Posterior vena cava (tissue), 2 donors: Measurements from ENCODE around the gene ACO2. TPM values are rescaled to one million over a fixed set of nuclear protein-coding genes. Genes with fewer than 3 reads are reported as not detected.
"Not testable (repeated sequence)": the region's sequence is repeated elsewhere in the genome, so short reads cannot be mapped to it uniquely, and the experiment has no call there.

ENCODE experiments used
- DNase-seq: peaks from one replicate; pipeline ENCODE4 v3.0.0-alpha.2; 2020; ENCODE audit warnings: low spot score
- intact Hi-C, 2 donors: fragments of 100-400 bp; cut with DNase I; formaldehyde crosslinking; loops; one replicate each; pipeline versions ENCODE4 v1.14.1 to v1.14.2; 2022 to 2023
- total RNA-seq, 2 donors: library from RNA; stranded (reverse); fragmentation: NEBNext Ultra II Directional; extraction: Animal tissue kit (Norgen Biotek cat#: 25700); gene quantifications; one replicate each; pipeline ENCODE4 v1.2.1, GENCODE V29; 2021
- donor health status: DM: yes; HTN: yes; CAD: no.
- donor health status: DM: yes; HTN: yes; CAD: no.

The ACO2 gene
- total RNA-seq, 2 donors from 2014 or later: 61.4 to 63.8 TPM

GRCh38 chr22:41550952-41551491, 82.1 kb downstream of the ACO2 start:
- no peak for DNase-seq
- intact Hi-C loops: no loop called here

- no peak for DNase-seq
- intact Hi-C loops: no loop called here
These were observed 83.1 kb downstream of the ACO2 start for GRCh38 chr22:41551877-41552582.

GRCh38 chr22:41555325-41555982, 86.5 kb downstream of the ACO2 start:
- DNase-seq: no peak
- intact Hi-C loops: no loop called here

GRCh38 chr22:41556561-41556960, 87.6 kb downstream of the ACO2 start:
- DNase-seq: no peak
- intact Hi-C loops: no loop called here

- DNase-seq: peak; percentile 90
- intact Hi-C loops: no loop called here
These were observed 88.7 kb downstream of the ACO2 start for GRCh38 chr22:41557401-41558240.

GRCh38 chr22:41558241-41558630, 89.3 kb downstream of the ACO2 start:
- intact Hi-C loops, DNase-seq: not testable (repeated sequence)

- no peak for DNase-seq
- intact Hi-C loops: no loop called here
These were observed 91.2 kb downstream of the ACO2 start for GRCh38 chr22:41560095-41560471.

- DNase-seq: no peak
These were observed 92.4 kb downstream of the ACO2 start for GRCh38 chr22:41561335-41561734.

GRCh38 chr22:41561788-41562187, 92.9 kb downstream of the ACO2 start:
- no peak for DNase-seq
- intact Hi-C loops: no loop called here

More at GRCh38 chr22:41561335-41561734, 92.4 kb downstream of the ACO2 start:
- intact Hi-C loops: no loop called here

- DNase-seq: no peak
- intact Hi-C loops: no loop called here
These were observed 93.5 kb downstream of the ACO2 start for GRCh38 chr22:41562461-41562860.

GRCh38 chr22:41563051-41563711, 94.3 kb downstream of the ACO2 start:
- no peak for DNase-seq
- intact Hi-C loops: no loop called here

GRCh38 chr22:41564563-41564962, 95.6 kb downstream of the ACO2 start:
- intact Hi-C loops: no loop called here
- no peak for DNase-seq

- intact Hi-C loops: no loop called here
- DNase-seq: no peak
These were observed 96.6 kb downstream of the ACO2 start for GRCh38 chr22:41565403-41566054.

GRCh38 chr22:41567512-41567768, 98.5 kb downstream of the ACO2 start:
- intact Hi-C loops: no loop called here
- DNase-seq: no peak

GRCh38 chr22:41568811-41569210, 99.9 kb downstream of the ACO2 start:
- intact Hi-C loops: no loop called here

GRCh38 chr22:41570221-41570620, 101.3 kb downstream of the ACO2 start:
- intact Hi-C loops: no loop called here
- DNase-seq: no peak

More at GRCh38 chr22:41568811-41569210, 99.9 kb downstream of the ACO2 start:
- DNase-seq: no peak

GRCh38 chr22:41571786-41572185, 102.9 kb downstream of the ACO2 start:
- no peak for DNase-seq

GRCh38 chr22:41572305-41572704, 103.4 kb downstream of the ACO2 start:
- intact Hi-C loops, DNase-seq: not testable (repeated sequence)

More at GRCh38 chr22:41571786-41572185, 102.9 kb downstream of the ACO2 start:
- intact Hi-C loops: no loop called here

GRCh38 chr22:41573677-41574076, 104.8 kb downstream of the ACO2 start:
- intact Hi-C loops: no loop called here
- DNase-seq: no peak
